Measurements from ENCODE around the gene SRPRA. TPM values are rescaled to one million over a fixed set of nuclear protein-coding genes. Genes with fewer than 3 reads are reported as not detected.

The SRPRA gene
- total RNA-seq, 1 experiment from 2014 or later: 64.3 TPM

GRCh38 chr11:126214441-126214840, 54.3 kb downstream of the SRPRA start:
- Mint-ChIP-seq H3K4me3 (no peak overlapping the region; a peak in 1 of 5 replicates), H3K36me3 (ENCODE audit: insufficient read depth in 1 of 3, low read depth in 3 of 3) (peaks cover 6 to 12% (median 10%) of the 10 kb centered on the region in 3 experiments; a peak in 6 of 7 replicates), H3K4me1 (peaks cover 17 to 18% of the 10 kb centered on the region in 2 experiments), H3K9me3 (no peaks in the 10 kb centered on the region), H3K27me3 (ENCODE audit: low read depth) (no peaks in the 10 kb centered on the region), H3K27ac (no peak overlapping the region)
- Histone ChIP-seq H3T11ph (ENCODE audit: low read length) (no peak overlapping the region), H2BK12ac (ENCODE audit: insufficient read length, low read depth, low read length) (no peak overlapping the region), H2AK5ac (ENCODE audit: insufficient read length, low read length) (no peak overlapping the region), H3K27ac (ENCODE audit: insufficient read length, low read depth, low read length) (no peak overlapping the region), H3K27me3 (ENCODE audit: insufficient read depth, low read length) (no peaks in the 10 kb centered on the region), H3K79me2 (ENCODE audit: insufficient read depth, low read length) (peaks cover 22% of the 10 kb centered on the region), H3K4me2 (ENCODE audit: insufficient read depth, insufficient read length, low read length) (no peak overlapping the region), H3K23me2 (ENCODE audit: insufficient read length, low read depth, low read length, poor library complexity, severe bottlenecking) (peaks cover 11% of the 10 kb centered on the region), H4K5ac (ENCODE audit: insufficient read length, low read depth, low read length) (no peak overlapping the region), H2BK20ac (ENCODE audit: low read depth, low read length, poor library complexity, severe bottlenecking) (no peak overlapping the region), H2BK5ac (ENCODE audit: insufficient read length, low read length) (no peak overlapping the region), H2BK15ac (ENCODE audit: low read depth, low read length) (no peak overlapping the region), H3K4ac (ENCODE audit: low read depth, low read length) (no peak overlapping the region), H3K9ac (ENCODE audit: extremely low read depth, insufficient read length, low read length) (no peak overlapping the region), H3K18ac (ENCODE audit: insufficient read length, low read depth, low read length) (no peak overlapping the region), H3K56ac (ENCODE audit: insufficient read length, low read depth, low read length) (no peak overlapping the region), H3K14ac (ENCODE audit: insufficient read depth, low read length) (no peak overlapping the region), H2BK120ac (ENCODE audit: low read depth, low read length, poor library complexity, severe bottlenecking) (no peak overlapping the region), H2AFZ (ENCODE audit: low read length) (no peak overlapping the region), H3K79me1 (ENCODE audit: insufficient read depth, low read depth, low read length, poor library complexity, severe bottlenecking) (peaks cover 13% of the 10 kb centered on the region), H4K91ac (ENCODE audit: insufficient read length, low read depth, low read length) (no peak overlapping the region), H4K20me1 (ENCODE audit: control insufficient read depth, insufficient read depth, insufficient read length) (no peaks in the 10 kb centered on the region), H3K23ac (ENCODE audit: insufficient read length, low read depth, low read length) (no peak overlapping the region), H3K4me1 (ENCODE audit: insufficient read depth, low read length) (no peaks in the 10 kb centered on the region), H3K9me3 (ENCODE audit: control insufficient read depth, low read depth, low read length) (no peaks in the 10 kb centered on the region), H4K8ac (replicated peaks; ENCODE audit: insufficient read length, low read depth, low read length) (no peak overlapping the region)
- no peak for TF ChIP-seq CTCF (conservative IDR thresholded peaks at IDR 0.05)
- DNase-seq: no peak
- no CpG with 5 or more reads among the region's 2 CpGs for WGBS (ENCODE audit: extremely low coverage, insufficient read length, low lambda C conversion rate)

Other genes starting within 250 kb of the SRPRA start
- 16.0 and 17.2 TPM in 2 replicates for gene CDON, start 206.0 kb downstream of the SRPRA start, total RNA-seq (2021)
- 42.9 and 43.1 TPM in 2 replicates for gene RPUSD4, start 57.2 kb downstream of the SRPRA start, total RNA-seq (2021)
- 40.0 and 40.4 TPM in 2 replicates for gene FAM118B, start 57.1 kb downstream of the SRPRA start, total RNA-seq (2021)
- 60.1 and 67.5 TPM in 2 replicates for gene FOXRED1, start 259 bp upstream of the SRPRA start, total RNA-seq (2021)
- 7.0 and 7.3 TPM in 2 replicates for gene TIRAP, start 14.2 kb upstream of the SRPRA start, total RNA-seq (2021)
- gene DCPS, start 35.2 kb upstream of the SRPRA start, total RNA-seq (2021): 24.4 and 27.7 TPM in 2 replicates
- 12.2 and 13.6 TPM in 2 replicates for gene ST3GAL4, start 86.8 kb upstream of the SRPRA start, total RNA-seq (2021)